HG02938 (cell line): Measurements from ENCODE around the gene SLC7A14.

Source experiments
- ATAC-seq: cut with Tn5 transposase; IDR thresholded peaks from one replicate; pipeline ENCODE4 v1.9.1; 2021; ENCODE audit warnings: mild to moderate bottlenecking, moderate library complexity; ENCODE audit not compliant: unreplicated experiment

The SLC7A14 gene

DNA sequence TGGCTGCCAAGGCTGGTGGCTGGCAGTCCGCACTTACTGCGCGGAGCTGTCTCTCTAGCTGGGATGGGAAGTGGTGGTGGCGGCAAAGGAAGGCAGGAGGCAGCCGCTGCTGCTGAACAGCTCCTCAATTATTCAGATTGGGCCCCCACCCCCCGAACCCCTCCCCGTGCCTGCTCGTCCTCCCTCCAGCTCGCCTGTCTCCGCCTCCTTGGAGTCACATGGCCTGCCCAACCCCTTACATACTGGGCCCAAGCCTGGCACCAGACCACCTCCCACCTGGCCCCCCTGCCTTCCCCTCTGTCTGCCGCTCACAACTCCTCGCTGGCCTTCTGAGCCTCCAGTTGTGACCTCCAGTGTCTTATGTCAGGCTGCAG is at the start of gene SLC7A14:
Gene SLC7A14, minus strand, starts transcription at position 139 of the 374 bp plus-strand sequence. CDS start 59,139 bp downstream, outside the sequence.
- no peak for ATAC-seq

DNA sequence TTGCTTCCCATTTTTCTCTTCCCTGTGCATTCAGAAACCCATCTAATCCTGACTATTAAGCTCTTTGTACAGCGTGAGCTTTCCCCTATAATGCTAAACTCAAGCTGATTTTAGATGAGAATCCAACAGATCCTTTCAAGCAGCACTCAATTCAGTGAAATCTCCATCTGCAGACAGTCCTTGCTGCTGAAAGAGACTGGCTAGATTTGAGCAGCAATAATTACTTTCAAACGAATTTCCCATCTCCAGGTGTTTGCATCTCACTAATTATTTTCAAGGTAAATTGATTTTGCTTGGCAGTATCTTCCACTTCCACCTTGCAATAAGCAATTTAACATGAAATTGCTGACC is 49.5 kb upstream of the SLC7A14 start:
- ATAC-seq, result no peak

GRCh38 chr3:170634663-170635384 is 48.9 kb upstream of the SLC7A14 start:
- peak; percentile 64 for ATAC-seq

- no peak for ATAC-seq
These were observed 47.7 kb upstream of the SLC7A14 start for GRCh38 chr3:170633573-170633972.

DNA sequence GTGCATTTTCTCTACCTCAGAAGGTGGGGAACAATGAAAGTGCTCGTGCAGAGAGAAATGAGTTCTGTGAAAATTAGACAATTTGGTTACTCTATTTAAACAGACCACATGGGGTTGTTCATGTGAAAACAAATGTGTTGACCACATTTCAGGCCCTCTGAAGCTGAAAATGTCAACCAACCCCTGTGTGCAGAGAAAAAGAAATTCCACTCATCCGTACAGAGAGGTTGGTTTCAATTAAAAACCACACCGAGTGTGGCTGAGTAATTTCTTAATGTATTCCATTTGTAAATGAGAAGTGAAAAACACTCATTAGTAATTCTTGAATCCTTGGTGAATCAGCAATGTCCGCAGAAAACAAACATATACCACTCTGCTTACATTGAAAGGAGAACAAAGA is 46.9 kb upstream of the SLC7A14 start:
- ATAC-seq, result peak; percentile 75

DNA sequence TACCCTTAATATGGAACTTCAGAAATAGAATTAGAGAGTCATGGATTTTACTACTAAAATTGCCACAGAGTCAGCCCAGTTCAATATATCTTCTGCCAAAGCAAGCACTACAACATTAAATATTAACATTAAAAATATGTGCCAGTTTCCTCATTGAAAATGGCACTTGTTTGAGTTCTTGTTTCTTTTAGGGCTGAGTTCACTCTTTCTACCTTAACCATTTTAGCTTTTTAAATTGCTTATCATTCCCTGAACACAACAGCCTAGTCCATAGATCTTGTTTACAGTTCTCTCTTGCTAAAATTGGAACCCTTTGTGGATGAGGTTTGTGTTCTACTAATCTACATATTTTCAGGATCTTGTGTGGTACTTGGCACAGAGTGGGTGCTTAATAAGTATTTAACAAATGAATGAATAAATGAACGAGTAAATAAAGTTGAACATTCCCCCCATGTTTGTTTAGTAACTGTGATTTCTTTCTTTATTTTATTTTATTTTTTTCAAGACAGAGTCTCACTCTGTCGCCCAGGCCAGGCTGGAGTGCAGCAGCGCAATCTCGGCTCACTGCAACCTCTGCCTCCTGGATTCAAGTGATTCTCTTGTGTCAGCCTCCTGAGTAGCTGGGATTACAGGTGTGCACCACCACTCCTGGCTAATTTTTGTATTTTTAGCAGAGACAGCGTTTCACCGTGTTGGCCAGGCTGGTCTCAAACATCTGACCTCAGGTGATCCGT is 46.0 kb upstream of the SLC7A14 start:
- no peak for ATAC-seq

DNA sequence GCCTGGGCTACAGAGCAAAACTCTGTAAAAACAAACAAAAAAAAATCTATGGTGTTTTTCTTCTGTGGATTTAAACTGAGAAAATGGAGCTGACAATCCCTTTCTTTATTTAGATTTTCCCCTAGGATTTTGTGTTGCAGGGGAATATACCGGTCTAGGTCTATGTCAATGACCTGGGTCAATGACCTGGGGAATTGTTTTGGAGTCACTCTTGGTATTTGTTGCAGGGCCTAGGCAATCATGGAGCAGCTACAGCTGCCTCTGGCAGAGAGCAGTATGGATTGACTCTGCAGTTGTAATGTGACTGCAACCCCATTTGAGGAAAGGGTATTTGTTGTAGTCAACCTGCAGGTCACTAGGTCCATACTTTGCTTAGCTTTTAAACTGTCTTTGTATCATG is 37.6 kb upstream of the SLC7A14 start:
- no peak for ATAC-seq

GRCh38 chr3:170622369-170623159 is 36.7 kb upstream of the SLC7A14 start:
- ATAC-seq, result no peak

GRCh38 chr3:170621256-170621655 is 35.4 kb upstream of the SLC7A14 start:
- no peak for ATAC-seq

DNA sequence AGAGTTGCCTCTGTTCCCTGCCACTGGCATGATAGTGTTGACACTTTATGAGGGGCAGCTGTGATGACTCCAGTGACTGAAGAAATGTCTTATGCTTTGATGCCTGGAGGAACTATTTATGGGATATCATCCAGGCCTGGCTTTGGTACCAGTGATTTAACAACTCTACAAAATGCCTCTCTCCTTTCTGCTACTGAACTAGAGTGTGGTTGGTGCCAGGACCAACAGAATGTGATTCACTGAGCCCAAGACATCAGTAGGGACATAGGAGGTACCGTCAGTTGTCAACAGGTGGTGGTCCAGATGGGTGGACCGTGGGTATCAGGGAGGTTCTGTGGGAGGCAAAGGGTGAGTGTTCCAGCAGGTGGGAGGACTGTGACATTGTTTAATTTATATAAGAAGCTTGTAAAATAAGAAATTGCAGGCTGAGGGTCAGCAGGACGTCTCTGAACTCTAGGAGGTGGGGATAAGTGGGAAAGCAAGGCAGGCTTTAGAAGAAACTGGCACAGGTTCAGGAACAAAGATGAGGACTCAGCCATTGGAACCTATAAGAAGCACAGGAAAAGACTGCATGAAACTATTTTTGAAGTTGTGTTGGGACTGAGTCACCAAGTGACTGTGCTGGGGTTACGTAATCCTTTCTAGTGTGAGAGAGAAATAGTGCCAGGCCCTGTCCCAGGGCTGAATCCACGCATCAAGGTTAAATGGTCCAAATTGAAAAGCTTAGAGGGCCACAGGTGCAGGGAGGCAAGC is 28.5 kb upstream of the SLC7A14 start:
- no peak for ATAC-seq

GRCh38 chr3:170611751-170612150 is 25.9 kb upstream of the SLC7A14 start:
- ATAC-seq, result no peak

- no peak for ATAC-seq
These were observed 24.5 kb upstream of the SLC7A14 start for GRCh38 chr3:170610321-170610884.

DNA sequence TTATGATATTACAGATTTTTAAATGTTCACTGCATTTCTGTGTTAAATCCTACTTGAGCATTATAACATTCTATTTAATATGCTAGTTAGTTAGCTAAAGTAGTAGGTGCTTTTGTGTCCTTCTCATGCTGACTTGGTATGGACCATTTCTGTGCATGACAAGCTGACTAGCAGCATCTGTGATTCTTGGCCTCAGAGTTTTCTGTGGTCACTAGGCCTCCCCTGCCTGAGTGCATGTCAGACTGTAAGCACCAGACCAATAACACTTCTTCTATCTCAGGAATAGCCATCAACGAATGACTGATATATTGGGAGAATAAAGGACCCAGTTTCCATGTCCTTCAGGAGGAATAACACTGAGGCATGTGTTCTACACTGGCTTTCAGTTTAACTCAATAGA is 22.6 kb upstream of the SLC7A14 start:
- no peak for ATAC-seq

- no peak for ATAC-seq
These were observed 20.8 kb upstream of the SLC7A14 start for GRCh38 chr3:170606675-170607074.

DNA sequence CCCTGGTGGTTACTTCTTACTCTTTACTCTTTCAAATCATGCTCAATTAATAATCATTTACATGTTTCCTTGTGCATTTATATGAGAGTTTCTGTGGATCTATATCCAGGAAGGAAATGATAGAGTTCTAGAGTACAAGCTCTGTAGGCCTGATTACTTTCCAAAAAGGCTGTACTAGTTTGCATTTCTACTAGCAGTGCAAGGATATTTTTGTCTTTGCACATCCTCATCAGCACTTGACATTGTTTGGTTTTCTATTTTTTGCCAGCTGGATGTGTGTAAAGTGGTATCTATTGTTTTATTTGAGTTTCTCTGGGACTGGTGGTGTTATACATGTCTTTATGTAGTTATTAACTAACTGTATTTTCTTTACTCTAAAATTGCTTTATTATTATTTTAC is 19.6 kb upstream of the SLC7A14 start:
- no peak for ATAC-seq

DNA sequence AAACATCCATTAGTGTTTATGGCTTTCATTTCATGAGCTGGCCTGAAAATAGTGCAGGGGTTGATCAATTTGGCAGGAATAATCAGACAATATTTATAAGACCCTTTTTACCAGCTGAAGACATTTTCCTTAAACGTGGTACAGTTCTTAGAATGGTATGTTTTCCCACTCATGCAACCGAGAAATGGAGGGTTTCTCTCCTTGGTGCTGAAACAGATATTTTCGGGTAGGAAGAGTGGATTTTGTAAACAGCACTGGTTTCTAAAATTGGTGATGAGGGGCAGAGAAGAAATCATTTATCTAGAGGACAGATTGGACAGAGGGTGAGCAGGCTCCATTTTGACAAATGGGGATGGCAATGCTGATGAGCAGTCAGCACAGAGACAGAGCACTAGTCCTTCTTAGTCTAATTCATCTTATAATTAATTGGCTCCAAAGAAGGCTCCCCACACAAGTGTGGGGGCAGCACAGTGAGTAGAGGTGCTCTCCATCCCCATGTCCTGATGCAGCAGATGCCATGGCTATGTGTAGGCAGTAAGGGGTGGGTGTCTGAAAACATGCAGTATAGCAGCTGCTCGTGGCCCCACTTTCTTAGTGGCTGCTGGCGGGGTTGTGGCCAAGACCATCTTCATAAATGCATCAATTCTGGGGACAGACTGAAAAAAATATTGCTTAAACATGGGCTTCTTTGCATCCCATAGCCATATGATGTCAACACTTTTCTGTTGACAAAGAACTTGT is 18.1 kb upstream of the SLC7A14 start:
- no peak for ATAC-seq

DNA sequence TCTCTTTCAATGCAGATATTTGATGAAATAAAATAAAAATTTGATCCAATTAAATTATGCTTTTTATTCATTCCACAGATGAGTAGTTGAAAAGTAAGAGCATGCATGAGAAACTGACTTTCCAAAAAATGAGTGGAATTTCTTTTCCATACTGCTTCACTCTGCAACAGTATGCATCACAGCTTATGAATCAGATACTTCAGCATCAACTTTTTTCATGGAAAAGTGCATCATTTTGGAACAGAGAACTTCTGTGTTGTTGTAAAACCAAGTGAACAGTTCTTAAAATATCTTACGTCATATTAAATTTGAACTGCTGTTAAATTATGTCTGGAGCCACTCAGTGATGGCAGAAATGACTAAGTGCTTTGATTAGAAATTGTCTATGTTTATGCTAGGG is 16.7 kb upstream of the SLC7A14 start:
- ATAC-seq, result no peak

DNA sequence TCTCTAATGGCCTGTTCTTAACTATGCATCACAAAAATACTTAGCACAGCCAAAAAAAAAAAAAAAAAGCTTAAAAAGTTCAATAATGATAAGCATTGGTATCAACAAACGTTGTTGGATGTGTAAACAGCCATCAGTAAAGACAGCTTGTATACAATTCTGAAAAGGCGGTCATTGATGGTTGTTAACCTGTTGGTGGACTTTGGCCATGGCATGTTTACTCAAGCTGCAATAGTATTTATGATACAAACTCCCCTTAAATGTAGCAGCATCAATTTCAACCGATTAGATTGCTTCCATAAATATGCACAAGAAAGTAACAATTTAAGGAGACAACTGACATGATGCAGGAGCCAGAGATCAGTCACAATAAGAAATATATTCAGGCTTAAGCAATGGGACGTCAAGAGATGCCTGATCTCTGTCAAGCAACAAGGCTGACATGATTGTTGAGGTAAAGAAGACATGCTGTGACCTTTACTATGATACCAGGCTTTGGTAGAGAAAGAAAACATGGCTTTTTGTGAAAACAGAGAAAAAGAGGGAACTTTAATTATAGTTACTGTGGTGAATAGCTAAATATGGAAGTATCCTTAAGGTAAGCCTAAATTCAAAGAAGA is 14.2 kb upstream of the SLC7A14 start:
- ATAC-seq, result no peak

- no peak for ATAC-seq
These were observed 13.2 kb upstream of the SLC7A14 start for GRCh38 chr3:170599091-170599490.

DNA sequence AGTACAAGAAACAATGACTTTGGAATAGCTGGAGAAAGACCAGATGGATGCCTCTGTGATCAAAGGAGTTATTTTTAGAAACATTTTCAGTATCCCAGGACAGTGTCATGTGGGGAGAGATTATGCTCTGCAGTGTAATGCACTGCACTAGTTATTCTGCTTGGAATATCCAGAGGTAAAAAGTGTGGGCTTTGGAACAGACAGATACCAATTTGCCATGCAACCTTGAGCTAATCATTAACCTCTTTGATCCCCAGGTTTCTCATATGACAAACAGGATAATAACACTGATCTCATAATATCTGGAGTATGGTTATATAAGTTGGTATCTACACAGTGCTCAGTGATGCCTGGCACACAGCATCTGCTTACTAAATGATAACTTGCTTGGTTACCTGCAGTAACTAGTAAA is 12.2 kb upstream of the SLC7A14 start:
- no peak for ATAC-seq
